ENCODE measurements around the gene ITGA8.
A peak's percentile ranks its signal among the peaks of the same experiment; 100 is the strongest.
"Not testable (repeated sequence)": the region's sequence is repeated elsewhere in the genome, so short reads cannot be mapped to it uniquely, and the experiment has no call there.

ITGA8 gene

DNA sequence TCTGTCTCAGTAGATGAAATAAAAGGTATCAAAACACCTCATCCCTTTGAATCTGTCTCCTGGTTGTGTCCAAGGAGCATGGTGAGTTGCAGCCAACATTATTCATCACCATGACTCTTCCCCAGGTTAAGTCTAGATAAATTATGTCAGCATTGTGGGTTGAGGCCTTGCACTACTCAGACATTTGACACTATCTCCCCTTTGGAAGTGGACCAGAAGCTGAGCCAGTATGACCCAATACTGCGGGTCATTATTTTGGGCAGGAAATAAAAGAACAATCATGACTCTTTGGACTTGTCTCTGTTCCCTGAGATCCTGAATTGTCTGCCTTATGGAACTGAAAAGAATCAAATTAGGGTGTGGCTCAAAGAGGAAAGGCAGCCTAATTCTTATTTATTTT is 180.5 kb downstream of the ITGA8 start:
- peaks cover 40% of the 10 kb centered on the region for H3K9me3 Mint-ChIP-seq
- peaks cover 3% of the 10 kb centered on the region for H3K27me3 Mint-ChIP-seq (ENCODE audit: low read depth, poor library complexity)
- no peak overlapping the region for H3K4me3 Mint-ChIP-seq
- H3K36me3 Mint-ChIP-seq (ENCODE audit: low read depth) = peaks cover 89% of the 10 kb centered on the region
- no peak for TF ChIP-seq CTCF (IDR thresholded peaks at IDR 0.05)
- peaks cover 17% of the 10 kb centered on the region for H3K4me1 Mint-ChIP-seq
- no peak for DNase-seq
- no peak overlapping the region for H3K27ac Mint-ChIP-seq

DNA sequence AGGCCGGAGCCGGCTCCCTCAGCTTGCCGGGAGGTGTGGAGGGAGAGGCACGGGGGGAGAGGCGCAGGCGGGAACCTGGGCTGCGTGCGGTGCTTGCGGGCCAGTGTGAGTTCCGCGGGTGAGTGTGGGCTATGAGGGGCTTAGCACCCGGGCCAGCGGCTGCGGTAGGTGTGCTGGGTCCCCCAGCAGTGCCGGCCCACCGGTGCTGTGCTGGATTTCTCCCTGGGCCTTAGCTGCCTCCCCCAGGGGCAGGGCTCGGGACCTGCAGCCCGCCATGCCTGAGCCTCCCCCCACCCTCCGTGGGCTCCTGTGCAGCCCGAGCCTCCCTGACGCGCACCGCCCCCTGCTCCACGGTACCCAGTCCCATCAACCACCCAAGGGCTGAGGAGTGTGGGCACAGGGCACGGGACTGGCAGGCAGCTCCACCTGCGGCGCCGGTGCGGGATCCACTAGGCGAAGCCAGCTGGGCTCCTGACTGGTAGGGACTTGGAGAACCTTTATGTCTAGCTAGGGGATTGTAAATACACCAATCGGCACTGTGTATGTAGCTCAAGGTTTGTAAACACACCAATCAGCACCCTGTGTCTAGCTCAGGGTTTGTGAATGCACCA is 184.7 kb downstream of the ITGA8 start:
- H3K4me3 Mint-ChIP-seq, DNase-seq, H3K27ac Mint-ChIP-seq: not testable (repeated sequence)
- peaks cover 11% of the 10 kb centered on the region for H3K27me3 Mint-ChIP-seq (ENCODE audit: low read depth, poor library complexity)
- H3K36me3 Mint-ChIP-seq (ENCODE audit: low read depth) = peaks cover 64% of the 10 kb centered on the region
- peaks cover 28% of the 10 kb centered on the region for H3K4me1 Mint-ChIP-seq
- H3K9me3 Mint-ChIP-seq = peaks cover 12% of the 10 kb centered on the region

GRCh38 chr10:15531927-15532722 is 187.6 kb downstream of the ITGA8 start:
- Mint-ChIP-seq H3K4me1 (peaks cover 47% of the 10 kb centered on the region), H3K9me3 (peaks cover 7% of the 10 kb centered on the region), H3K27ac (no peak overlapping the region), H3K27me3 (ENCODE audit: low read depth, poor library complexity) (peaks cover 11% of the 10 kb centered on the region), H3K4me3 (no peak overlapping the region), H3K36me3 (ENCODE audit: low read depth) (peaks cover 68% of the 10 kb centered on the region)
- DNase-seq = no peak
- TF ChIP-seq CTCF (IDR thresholded peaks at IDR 0.05) = no peak

DNA sequence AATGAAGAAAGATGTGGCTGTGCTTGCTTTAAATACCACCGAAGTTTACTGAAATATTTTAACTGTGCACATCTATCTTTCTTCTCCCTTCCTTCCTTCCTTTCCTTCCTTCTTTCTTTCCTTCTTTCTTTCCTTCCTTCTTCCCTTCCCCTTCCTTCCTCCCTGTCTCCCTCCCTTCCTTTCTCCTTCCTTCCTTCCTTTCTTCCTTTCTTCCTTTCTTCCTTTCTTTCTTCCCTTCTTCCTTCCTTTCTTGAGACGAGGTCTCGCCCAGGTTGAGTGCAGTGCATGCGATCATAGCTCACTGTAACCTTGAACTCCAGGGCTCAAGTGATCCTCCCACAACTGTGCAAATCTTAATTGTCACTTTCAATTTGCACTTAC is 190.9 kb downstream of the ITGA8 start:
- Mint-ChIP-seq H3K4me1 (peaks cover 42% of the 10 kb centered on the region), H3K4me3 (no peak overlapping the region), H3K27me3 (ENCODE audit: low read depth, poor library complexity) (peaks cover 19% of the 10 kb centered on the region), H3K36me3 (ENCODE audit: low read depth) (peaks cover 65% of the 10 kb centered on the region), H3K27ac (peak overlapping the region; percentile 9), H3K9me3 (no peaks in the 10 kb centered on the region)
- DNase-seq = no peak
- no peak for TF ChIP-seq CTCF (IDR thresholded peaks at IDR 0.05)

DNA sequence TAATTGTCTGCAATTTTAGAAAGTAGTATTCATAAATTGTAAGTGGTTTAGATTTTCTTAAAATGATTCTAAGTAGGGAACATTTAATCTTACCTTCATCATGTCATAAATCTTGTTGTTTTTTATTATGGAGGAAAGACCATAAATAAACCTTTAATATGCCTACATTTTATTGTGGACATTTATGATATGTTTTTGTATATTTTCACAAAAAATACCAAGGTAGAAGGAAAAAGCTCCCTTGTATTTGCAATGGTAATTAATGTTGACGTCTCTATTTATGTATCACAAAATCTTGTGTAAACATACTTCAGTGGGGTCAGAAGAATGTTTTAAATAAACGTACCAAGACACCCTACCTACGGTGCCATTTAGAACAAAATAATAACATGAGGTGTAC is 193.0 kb downstream of the ITGA8 start:
- DNase-seq = no peak
- TF ChIP-seq CTCF (IDR thresholded peaks at IDR 0.05) = no peak
- H3K27me3 Mint-ChIP-seq (ENCODE audit: low read depth, poor library complexity) = peaks cover 16% of the 10 kb centered on the region
- no peak overlapping the region for H3K27ac Mint-ChIP-seq
- H3K4me3 Mint-ChIP-seq = no peak overlapping the region
- H3K9me3 Mint-ChIP-seq = no peaks in the 10 kb centered on the region
- peaks cover 85% of the 10 kb centered on the region for H3K36me3 Mint-ChIP-seq (ENCODE audit: low read depth)
- H3K4me1 Mint-ChIP-seq = peaks cover 30% of the 10 kb centered on the region

GRCh38 chr10:15521328-15521903 is 198.3 kb downstream of the ITGA8 start:
- peaks cover 89% of the 10 kb centered on the region for H3K36me3 Mint-ChIP-seq (ENCODE audit: low read depth)
- peaks cover 4% of the 10 kb centered on the region for H3K9me3 Mint-ChIP-seq
- no peak overlapping the region for H3K4me3 Mint-ChIP-seq
- peaks cover 8% of the 10 kb centered on the region for H3K27me3 Mint-ChIP-seq (ENCODE audit: low read depth, poor library complexity)
- no peak for TF ChIP-seq CTCF (IDR thresholded peaks at IDR 0.05)
- peaks cover 7% of the 10 kb centered on the region for H3K4me1 Mint-ChIP-seq
- DNase-seq = no peak
- no peak overlapping the region for H3K27ac Mint-ChIP-seq
